ENCODE measurements around the gene INTS13.

INTS13 gene

DNA sequence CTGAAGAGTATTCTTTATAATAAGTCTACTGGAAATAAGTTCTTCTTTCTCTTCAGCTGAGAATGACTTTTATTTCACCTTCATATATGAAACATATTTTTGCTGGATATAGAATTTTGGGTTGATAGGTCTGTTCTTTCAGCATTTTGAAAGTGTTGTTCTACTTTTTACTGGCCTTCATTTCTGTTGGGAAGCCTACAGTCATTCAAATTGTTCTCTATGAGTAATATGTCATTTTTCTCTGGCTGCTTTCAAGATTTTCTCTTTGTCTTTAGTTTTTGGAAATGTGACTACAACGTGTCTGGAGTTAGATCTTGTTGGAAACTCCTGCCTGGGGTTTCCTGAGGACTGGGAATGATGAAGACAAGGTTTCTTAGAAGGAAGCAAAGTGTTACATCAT lies 10.5 kb upstream of the INTS13 start:
- POLR2A ChIA-PET = no interaction called here
- CTCF ChIA-PET = no interaction called here

GRCh38 chr12:26941215-26941594 lies 3.4 kb upstream of the INTS13 start:
- CTCF ChIA-PET = interaction anchor here (1.2 kb wide), 1 partner anchor 73 kb away, joined by 4 read pairs; the partner anchor contains the start of gene TM7SF3
- H3K4me3 ChIP-seq (ENCODE audit: low read depth, low read length) = no peak overlapping the region
- no peak for DNase-seq (ENCODE audit: low read depth, low spot score)
- POLR2A ChIA-PET = no interaction called here
- TF ChIP-seq CTCF (IDR thresholded peaks at IDR 0.05; ENCODE audit: insufficient read depth, low read length, missing control alignments) = no peak

More for the DNA sequence above, 10.5 kb upstream of the INTS13 start:
- no peak for DNase-seq (ENCODE audit: low read depth, low spot score)
- H3K4me3 ChIP-seq (ENCODE audit: low read depth, low read length) = no peak overlapping the region
- TF ChIP-seq CTCF (IDR thresholded peaks at IDR 0.05; ENCODE audit: insufficient read depth, low read length, missing control alignments) = no peak

- TF ChIP-seq CTCF (IDR thresholded peaks at IDR 0.05; ENCODE audit: insufficient read depth, low read length, missing control alignments) = no peak
- DNase-seq (ENCODE audit: low read depth, low spot score) = no peak
- H3K4me3 ChIP-seq (ENCODE audit: low read depth, low read length) = no peak overlapping the region
- ChIA-PET CTCF (no interaction called here), POLR2A (no interaction called here)
These were observed 2.9 kb upstream of the INTS13 start for GRCh38 chr12:26940516-26941214.

DNA sequence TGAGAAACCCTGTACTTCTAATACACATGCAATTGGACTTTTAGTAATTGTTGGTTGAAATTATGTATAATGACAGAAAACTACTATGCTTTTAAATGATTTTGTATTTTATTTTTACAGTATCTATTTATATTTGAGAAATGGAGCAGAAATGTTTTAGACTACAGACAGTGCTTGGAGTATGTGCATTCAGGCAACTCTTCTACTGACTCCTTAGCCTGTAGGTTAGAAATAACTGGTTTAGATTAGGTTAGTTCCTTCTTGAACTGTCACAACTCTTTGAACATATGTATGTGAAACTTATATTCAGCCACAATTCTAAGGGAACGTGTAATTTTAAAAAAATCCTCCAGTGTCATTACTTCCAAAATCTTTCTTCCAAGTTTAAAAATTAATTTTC lies 2.2 kb upstream of the INTS13 start:
- DNase-seq (ENCODE audit: low read depth, low spot score) = no peak
- ChIA-PET CTCF (interaction anchor here (1.3 kb wide), 1 partner anchor 20 kb away, joined by 3 read pairs; no protein-coding TSS in a partner anchor), POLR2A (no interaction called here)
- H3K4me3 ChIP-seq (ENCODE audit: low read depth, low read length) = peak overlapping the region; percentile 94
- no peak for TF ChIP-seq CTCF (IDR thresholded peaks at IDR 0.05; ENCODE audit: insufficient read depth, low read length, missing control alignments)

DNA sequence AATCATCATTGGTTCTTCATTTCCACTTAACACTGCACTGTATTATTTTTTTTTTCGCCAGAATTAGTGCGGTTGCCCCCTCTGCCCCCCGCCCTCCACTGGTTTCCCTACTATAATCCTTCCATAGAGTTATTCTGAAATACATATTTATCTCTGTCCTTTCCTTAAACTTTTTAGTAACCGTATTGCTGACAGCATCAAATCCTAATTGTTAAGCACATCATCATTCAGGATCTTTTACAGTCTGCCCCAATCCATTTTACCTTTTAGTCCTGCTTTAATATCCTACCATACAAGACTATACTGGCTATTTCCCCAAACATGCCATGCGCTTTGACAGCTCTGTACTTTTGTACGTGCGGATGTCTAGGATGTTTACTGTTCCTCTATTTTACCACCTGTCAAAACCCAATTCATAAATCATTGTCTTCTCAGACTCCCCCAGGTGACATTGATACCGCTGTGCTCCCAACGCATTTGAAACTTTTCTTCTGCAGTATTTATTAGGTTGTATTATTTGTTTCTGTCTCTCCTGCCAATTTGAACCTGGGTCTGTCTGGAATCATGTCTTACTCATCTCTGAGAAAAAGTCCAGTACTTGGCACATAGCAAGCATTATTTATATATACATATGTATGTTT lies 1.5 kb upstream of the INTS13 start:
- no peak for TF ChIP-seq CTCF (IDR thresholded peaks at IDR 0.05; ENCODE audit: insufficient read depth, low read length, missing control alignments)
- ChIA-PET CTCF (interaction anchor here (1.3 kb wide), 1 partner anchor 20 kb away, joined by 3 read pairs; no protein-coding TSS in a partner anchor), POLR2A (interaction anchor here (0.8 kb wide), 1 partner anchor 21 kb away, joined by 3 read pairs; no protein-coding TSS in a partner anchor)
- H3K4me3 ChIP-seq (ENCODE audit: low read depth, low read length) = peak overlapping the region; percentile 94
- no peak for DNase-seq (ENCODE audit: low read depth, low spot score)

GRCh38 chr12:26938701-26939062 lies 901 bp upstream of the INTS13 start:
- peak overlapping the region; percentile 94 for H3K4me3 ChIP-seq (ENCODE audit: low read depth, low read length)
- TF ChIP-seq CTCF (IDR thresholded peaks at IDR 0.05; ENCODE audit: insufficient read depth, low read length, missing control alignments) = no peak
- POLR2A ChIA-PET = interaction anchor here (0.8 kb wide), 1 partner anchor 20 kb away, joined by 3 read pairs; no protein-coding TSS in a partner anchor
- no peak for DNase-seq (ENCODE audit: low read depth, low spot score)
- CTCF ChIA-PET = no interaction called here

Data from AG04449 (cell line).